Suppressor macrophage treated with lipopolysaccharide for 1 hour (primary cell): ENCODE measurements around the gene NUDCD3.

ENCODE experiments used
- DNase-seq, 3 donors: peaks; one replicate each; pipeline ENCODE4 v3.0.0-alpha.2; 2020 to 2022

Gene NUDCD3

GRCh38 chr7:44381494-44382220 is 108.8 kb downstream of the NUDCD3 start:
- DNase-seq = no peak

DNA sequence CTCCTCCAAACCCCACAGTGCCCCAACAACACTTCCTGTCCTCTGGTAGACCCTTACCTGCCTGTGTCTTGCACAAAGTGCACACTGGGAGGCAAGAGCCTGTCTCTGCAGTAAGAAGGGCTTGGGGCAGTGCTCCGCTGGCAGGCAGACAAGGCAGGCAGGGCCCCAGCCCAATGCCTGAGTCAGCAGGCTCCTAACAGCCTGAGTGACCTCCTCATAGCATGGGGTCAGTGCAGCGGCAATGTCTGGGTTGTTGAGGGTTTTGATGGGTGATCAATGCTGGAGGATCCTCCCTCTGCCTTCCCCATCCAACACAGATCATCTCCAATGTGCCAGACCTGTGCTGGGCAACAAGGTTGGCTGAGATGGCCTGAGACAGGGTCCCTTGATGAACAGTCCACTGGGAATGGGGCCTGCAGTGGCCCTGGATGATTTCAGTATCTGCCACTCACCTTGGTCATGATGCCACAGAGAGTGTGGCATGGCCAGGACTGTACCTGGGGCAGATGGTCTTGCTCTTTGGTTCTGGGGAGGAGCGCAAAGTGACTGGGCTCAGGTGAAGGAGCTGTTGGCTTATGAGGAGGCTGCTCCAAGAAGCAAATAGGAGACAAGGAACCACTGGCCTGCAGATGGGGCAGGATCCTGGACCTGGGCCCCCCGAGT is 109.5 kb downstream of the NUDCD3 start:
- no peak for DNase-seq

GRCh38 chr7:44380189-44380830 is 110.1 kb downstream of the NUDCD3 start:
- DNase-seq = no peak

DNA sequence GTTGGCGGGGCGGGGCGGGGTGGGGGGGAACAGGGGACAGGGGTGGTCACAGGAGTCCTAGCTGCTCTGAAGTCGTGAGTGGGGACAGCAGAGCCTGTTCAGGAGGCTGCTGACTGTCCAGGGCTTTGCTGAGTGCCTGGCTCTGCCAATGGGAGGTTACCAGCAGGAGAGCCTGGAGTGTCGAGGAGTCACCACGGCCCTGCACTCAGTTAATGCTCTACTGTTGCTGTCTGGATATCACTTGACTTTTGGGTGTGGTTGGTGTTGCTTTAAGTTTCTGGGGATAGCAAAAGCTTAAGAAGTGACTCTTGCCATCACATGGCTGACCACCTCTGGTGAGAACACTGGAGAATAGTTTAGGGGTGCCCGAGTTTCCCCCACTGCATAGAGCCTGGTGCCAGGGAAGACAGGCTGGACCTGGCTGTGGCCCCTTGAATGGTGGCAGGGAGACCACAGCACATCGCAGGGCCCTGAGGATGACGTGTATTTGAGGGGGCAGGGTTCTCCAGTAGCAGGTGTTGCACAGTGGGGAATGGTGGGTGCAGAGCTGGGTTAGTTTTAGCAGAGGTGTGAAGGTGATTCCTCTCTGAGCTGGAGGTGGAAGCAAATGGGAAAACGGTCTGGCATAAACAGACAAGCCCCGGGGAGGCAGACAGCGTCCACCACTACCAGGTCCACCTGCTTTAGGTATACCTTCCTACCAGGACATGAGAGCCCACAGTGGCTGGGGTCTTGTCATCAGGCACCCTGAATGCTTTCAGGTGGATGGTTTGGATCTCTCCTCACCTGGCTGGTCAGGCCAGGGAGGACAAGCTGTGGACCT is 110.9 kb downstream of the NUDCD3 start:
- DNase-seq = no peak

- no peak for DNase-seq
These were observed 111.7 kb downstream of the NUDCD3 start for GRCh38 chr7:44378744-44379143.

- peak in 1 of 3 donors; percentile 5 for DNase-seq
These were observed 112.6 kb downstream of the NUDCD3 start for GRCh38 chr7:44377681-44378421.

DNA sequence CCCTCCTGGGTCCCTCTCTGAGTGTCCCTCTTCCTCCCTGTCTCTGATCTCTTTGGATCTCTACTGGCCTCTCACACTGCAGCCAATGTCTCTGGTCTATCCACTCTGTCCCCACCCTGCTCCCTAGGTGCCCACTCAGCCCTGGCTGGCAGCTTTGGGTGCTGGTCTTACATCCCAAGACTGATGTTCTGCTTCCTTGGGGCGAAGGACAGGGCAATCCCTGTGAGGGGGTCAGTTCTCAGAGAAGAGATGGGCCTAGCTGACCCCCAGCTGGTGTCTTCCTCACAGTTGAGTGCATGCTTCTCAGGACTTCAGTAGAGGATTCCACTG is 113.4 kb downstream of the NUDCD3 start:
- no peak for DNase-seq

GRCh38 chr7:44376429-44377133 is 113.9 kb downstream of the NUDCD3 start:
- DNase-seq = no peak

GRCh38 chr7:44375926-44376342 is 114.5 kb downstream of the NUDCD3 start:
- DNase-seq = no peak

DNA sequence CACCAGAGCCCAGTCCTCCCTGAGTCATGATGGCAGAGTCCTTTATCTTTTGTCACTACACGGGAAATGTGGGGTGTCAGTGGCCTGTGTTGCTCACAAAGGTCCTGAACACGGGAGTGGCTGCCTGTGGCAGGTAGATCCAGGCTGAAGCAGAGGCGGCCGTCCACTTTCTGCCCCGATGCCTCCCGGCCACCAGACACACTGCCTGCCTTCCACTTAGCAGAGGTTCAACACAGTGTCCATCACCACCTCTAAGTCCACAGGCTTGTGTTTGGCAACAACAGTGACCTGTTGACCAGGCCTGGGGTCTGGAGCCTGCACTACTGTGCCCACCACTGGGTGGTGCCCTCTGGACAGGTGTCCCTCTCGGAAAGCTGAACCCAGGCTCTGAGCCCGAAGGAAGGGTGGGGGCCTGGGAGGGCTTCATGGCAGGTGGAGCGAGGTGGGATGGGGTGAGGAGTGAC is 115.2 kb downstream of the NUDCD3 start:
- DNase-seq = no peak

DNA sequence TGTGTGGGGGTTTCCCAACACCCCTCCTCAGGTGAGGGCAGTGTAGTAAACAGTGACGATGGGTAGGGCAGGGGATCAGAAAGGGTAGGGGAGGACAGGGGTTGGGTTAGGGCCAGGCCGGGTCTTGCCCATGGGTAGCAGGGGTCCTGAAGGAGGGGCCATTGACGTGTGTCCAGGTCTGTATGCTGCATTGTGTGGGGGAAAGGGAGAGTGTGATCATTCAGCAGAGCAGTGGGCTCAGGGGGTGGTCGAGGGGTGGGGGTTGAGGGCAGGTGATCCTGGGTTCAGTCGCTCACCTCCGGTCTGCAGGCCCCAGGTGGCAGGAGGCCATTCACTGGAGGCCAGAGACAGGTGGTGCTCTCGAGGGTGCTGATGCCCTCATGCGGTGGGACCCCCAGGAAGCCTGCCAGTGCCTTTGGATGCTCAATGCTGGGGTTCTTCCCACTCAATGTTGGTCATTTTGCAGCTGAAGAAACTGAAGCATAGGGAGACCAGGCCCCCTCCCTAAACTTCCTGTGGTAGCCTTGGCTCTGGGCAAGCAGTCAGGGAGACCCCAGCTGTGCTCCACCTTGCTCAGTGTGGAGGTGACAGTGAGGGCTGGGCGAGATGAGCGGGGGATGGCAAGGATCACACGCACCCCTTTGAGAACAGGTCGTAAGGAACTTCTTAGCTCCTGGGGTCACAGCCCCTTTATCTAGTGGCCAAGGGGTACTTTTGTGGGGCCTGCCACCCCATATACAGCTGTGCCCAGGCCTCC is 116.3 kb downstream of the NUDCD3 start:
- DNase-seq = no peak

GRCh38 chr7:44373418-44373740 is 117.1 kb downstream of the NUDCD3 start:
- DNase-seq = no peak

GRCh38 chr7:44372560-44373417 is 117.7 kb downstream of the NUDCD3 start:
- DNase-seq = no peak

DNA sequence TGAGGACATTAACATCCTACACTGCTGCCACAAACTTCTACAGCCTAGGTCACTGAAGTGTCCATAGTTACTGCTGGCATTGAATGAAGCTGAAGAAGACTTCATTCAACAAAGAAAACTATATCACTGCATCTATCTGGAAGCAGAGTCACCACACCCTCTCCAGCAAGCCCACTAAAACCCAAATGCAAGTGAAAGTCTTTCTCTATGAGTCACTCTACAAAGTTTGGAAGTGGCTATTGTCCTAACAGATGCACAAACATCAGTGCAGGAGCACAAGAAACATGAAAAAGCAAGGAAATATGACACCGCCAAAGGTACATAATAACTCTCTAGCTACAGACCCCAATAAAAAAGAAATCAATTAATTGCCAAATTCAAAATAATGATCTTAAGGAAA is 121.6 kb downstream of the NUDCD3 start:
- no peak for DNase-seq

DNA sequence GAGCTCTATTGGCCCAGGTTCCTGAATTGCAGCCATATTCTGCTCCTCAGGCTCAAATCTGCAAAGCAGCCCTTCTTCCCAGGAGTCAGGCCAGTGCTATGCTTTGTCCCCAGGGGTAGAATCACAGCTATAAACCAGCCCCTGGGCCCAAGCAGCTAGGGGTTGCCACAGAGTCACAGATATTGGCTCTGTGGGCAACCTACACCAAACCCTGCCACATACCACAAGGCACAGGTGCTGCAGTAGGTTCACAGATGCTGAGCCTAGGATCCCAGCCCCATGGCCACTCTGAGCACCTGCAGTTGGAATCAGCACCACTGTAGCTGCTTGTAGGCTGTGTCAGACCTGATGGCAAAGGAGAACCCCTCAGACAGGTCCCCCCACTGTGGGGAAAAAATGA is 122.0 kb downstream of the NUDCD3 start:
- DNase-seq = no peak

DNA sequence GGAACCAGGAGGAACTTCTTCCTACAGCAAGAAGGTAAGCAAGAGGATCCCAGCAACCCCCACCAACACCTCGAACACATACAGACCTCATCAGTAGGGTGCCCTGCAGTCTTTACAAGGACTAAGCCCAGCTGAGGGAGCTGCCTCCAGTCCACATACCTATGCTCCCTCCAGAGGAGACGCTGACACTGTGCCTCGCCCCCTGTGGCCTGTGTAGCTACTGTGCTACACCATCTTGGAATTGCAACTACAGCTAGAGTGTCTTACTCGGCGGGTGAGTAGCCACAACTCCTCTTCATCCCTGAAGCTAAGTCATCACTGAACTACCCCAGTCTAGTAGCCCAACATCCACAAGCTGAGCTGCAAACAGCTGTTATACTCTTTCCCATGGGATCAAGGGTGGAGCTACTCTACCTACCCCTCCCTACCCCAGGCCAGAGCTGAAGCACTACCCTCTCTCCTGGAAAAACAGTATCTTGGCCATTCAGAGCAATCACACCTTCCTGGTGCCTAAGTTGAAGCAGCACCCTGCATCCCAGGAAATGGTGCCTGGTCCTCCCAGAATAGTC is 122.9 kb downstream of the NUDCD3 start:
- no peak for DNase-seq

DNA sequence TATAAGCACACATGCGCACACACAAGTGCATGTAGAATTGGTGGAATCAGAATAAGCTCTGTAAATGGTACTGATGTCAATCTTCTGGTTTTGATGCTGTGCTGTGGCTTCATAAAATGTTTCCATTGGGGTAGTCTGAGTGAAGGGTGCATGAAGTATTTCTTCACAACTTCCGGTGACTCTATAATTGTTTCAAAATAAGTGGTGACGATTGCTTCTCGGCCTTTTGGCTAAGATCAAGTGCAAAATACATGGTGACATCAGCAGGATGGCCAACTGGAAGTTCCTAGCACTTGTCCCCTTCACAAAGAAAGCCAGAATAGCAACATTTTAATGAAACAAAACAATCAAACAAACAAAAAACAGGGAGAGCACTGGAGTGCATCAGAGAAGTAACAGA is 123.5 kb downstream of the NUDCD3 start:
- peak; percentile 6 to 52 (median 29) for DNase-seq

DNA sequence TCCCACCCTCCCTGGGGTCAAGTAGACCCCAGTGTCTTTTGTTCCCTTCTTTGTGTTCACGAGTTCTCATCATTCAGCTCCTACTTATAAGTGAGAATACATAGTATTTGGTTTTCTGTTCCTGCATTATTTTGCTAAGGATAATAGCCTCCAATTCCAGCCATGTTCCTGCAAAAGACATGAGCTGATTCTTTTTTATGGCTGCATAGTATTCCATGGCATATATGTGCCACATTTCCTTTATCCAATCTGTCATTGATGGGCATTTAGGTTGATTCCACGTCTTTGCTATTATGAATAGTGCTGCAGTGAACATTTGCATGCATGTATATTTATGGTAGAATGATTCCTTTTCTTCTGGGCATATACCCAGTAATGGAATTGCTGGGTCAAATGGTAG is 136.8 kb downstream of the NUDCD3 start:
- DNase-seq = no peak

DNA sequence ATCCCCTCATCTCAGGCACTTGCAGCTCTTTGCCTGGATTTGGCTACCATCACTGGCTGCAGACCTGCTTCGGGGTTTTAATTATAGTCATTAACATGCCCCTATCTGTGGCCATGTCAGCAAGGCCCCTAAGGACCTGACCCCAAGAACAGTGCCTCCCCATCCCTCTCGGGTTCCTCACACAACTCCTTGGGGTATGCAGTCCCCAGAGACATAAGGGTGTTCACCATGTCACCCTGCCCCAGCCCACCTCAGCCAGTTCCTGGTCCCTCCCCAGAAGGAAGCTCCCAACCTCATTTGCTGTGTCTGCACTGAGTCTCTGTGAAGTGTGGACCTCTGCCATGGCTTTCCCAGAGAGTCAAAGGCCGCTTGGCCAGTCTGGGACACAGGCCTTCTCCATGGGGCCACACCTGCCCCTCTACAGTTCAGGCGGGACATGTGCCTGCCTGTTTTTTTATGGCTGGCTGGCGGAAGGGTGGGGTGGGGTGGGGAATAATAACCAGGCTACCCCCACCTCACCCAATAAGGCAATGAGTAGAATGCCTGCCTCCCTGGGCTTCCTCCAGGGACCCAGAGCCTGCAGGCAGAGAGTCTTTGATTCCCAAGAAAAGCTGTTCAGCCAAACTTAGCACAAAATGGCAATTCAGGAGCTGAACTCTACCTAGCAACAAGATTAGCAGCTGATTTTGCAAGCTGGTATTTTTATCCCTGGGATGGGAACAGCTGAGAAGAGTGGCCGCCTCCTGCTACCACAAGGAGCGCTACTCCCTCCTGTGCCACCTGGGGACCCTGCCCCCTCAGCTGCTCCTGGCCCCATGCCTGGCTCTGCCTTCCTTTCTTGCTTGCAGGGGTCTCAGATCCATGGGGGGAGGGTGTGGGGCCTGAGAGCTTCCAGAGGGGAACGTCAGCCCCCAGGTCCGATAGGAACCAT is 141.3 kb downstream of the NUDCD3 start:
- DNase-seq = no peak
